ENCODE measurements around the gene DESI2.
"Not testable (repeated sequence)": the region's sequence is repeated elsewhere in the genome, so short reads cannot be mapped to it uniquely, and the experiment has no call there.

Gene DESI2

GRCh38 chr1:244654108-244655038 is 1.4 kb downstream of the DESI2 start:
- peak; percentile 11 for DNase-seq (ENCODE audit: low spot score)

GRCh38 chr1:244655186-244655585 is 2.3 kb downstream of the DESI2 start:
- DNase-seq (ENCODE audit: low spot score), result no peak

GRCh38 chr1:244657421-244657820 is 4.5 kb downstream of the DESI2 start:
- DNase-seq (ENCODE audit: low spot score), result no peak

GRCh38 chr1:244659694-244660093 is 6.8 kb downstream of the DESI2 start:
- no peak for DNase-seq (ENCODE audit: low spot score)

GRCh38 chr1:244660595-244660994 is 7.7 kb downstream of the DESI2 start:
- DNase-seq (ENCODE audit: low spot score), result no peak

- DNase-seq (ENCODE audit: low spot score), result not testable (repeated sequence)
These were observed 8.8 kb downstream of the DESI2 start for GRCh38 chr1:244661569-244662312.

GRCh38 chr1:244662599-244662998 is 9.7 kb downstream of the DESI2 start:
- DNase-seq (ENCODE audit: low spot score), result no peak

GRCh38 chr1:244664353-244664752 is 11.4 kb downstream of the DESI2 start:
- DNase-seq (ENCODE audit: low spot score), result no peak

GRCh38 chr1:244665771-244666217 is 12.9 kb downstream of the DESI2 start:
- no peak for DNase-seq (ENCODE audit: low spot score)

- not testable (repeated sequence) for DNase-seq (ENCODE audit: low spot score)
These were observed 13.9 kb downstream of the DESI2 start for GRCh38 chr1:244666672-244667418.

- DNase-seq (ENCODE audit: low spot score), result no peak
These were observed 14.9 kb downstream of the DESI2 start for GRCh38 chr1:244667797-244668196.

- DNase-seq (ENCODE audit: low spot score), result peak; percentile 47
These were observed 20.2 kb downstream of the DESI2 start for GRCh38 chr1:244672946-244673682.

- no peak for DNase-seq (ENCODE audit: low spot score)
These were observed 21.5 kb downstream of the DESI2 start for GRCh38 chr1:244674446-244674845.

GRCh38 chr1:244675167-244675566 is 22.2 kb downstream of the DESI2 start:
- no peak for DNase-seq (ENCODE audit: low spot score)

GRCh38 chr1:244678697-244679096 is 25.8 kb downstream of the DESI2 start:
- DNase-seq (ENCODE audit: low spot score), result no peak

GRCh38 chr1:244680667-244681066 is 27.7 kb downstream of the DESI2 start:
- DNase-seq (ENCODE audit: low spot score), result no peak

- not testable (repeated sequence) for DNase-seq (ENCODE audit: low spot score)
These were observed 29.2 kb downstream of the DESI2 start for GRCh38 chr1:244682087-244682486.

- no peak for DNase-seq (ENCODE audit: low spot score)
These were observed 43.0 kb downstream of the DESI2 start for GRCh38 chr1:244695937-244696336.

GRCh38 chr1:244699741-244700140 is 46.8 kb downstream of the DESI2 start:
- no peak for DNase-seq (ENCODE audit: low spot score)

- no peak for DNase-seq (ENCODE audit: low spot score)
These were observed 47.9 kb downstream of the DESI2 start for GRCh38 chr1:244700808-244701207.

GRCh38 chr1:244702620-244703019 is 49.7 kb downstream of the DESI2 start:
- DNase-seq (ENCODE audit: low spot score), result no peak

GRCh38 chr1:244704107-244704506 is 51.2 kb downstream of the DESI2 start:
- no peak for DNase-seq (ENCODE audit: low spot score)

All from GM03348 (cell line).